ENCODE measurements around the gene UPF2. TPM values are rescaled to one million over a fixed set of nuclear protein-coding genes. Genes with fewer than 3 reads are reported as not detected.

UPF2 gene
- polyA plus RNA-seq, 3 donors, result 2.7 to 6.7 (median 4.3) TPM

DNA sequence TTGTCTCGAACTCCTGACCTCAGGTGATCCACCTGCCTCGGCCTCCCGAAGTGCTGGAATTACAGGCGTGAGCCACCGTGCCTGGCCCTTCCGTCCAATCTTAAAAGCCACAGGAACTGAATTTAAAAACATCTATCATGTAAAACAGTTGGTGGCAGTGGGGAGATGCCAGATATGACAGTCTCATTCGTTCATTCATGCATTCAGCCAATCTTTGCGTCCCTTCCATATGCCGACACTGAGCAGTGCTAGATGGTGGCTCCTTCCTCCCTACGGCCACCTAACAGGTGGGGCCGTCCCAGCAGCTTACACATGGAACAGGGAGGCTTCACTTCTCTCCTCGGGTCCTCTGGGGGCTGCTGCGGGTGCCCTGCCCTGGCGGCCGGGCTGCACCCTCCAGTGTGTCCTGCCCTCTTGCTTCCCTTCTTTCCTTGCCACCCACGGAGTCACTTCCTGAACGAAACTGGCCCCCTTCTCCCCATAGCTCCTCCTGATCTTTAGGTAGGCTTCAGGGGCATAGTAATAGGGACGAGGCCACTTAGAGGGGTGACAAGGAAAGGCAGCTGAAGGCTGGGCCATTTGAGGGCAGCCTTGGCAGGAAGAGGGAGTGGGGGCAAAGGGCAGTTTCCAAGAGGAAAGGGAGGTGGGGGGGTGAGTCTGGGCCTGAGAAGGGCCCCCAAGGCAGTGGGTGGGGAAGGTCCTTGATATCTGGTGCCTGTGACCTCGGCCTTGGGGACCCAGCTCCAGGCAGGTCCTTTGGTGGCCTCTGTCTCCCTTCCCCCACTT is 165.6 kb downstream of the UPF2 start:
- DNase-seq, result no peak
- H3K79me2 ChIP-seq (ENCODE audit: insufficient read depth, low read length), result no peaks in the 10 kb centered on the region
- H3K9me3 ChIP-seq (replicated peaks in 1 of 2; ENCODE audit: control insufficient read depth in 1 of 2, insufficient read depth in 1 of 2, low read length in 2 of 2), result no peaks in the 10 kb centered on the region
- H3K4me3 ChIP-seq (replicated peaks in 1 of 3; ENCODE audit: low read depth in 2 of 3, low read length in 3 of 3), result no peak overlapping the region
- no peak overlapping the region for H3K4me2 ChIP-seq (replicated peaks; ENCODE audit: extremely low read depth, low read length, poor library complexity, severe bottlenecking)
- Mint-ChIP-seq H3K27ac (no peak overlapping the region), H3K36me3 (no peaks in the 10 kb centered on the region), H3K4me1 (peaks cover 9% of the 10 kb centered on the region), H3K9me3 (peaks cover 0 to 3% (median 0%) of the 10 kb centered on the region in 7 donors), H3K27me3 (ENCODE audit: low read depth in 3 of 3) (peaks cover 0 to 4% (median 0%) of the 10 kb centered on the region in 3 donors), H3K4me3 (no peak overlapping the region)
- no peak overlapping the region for H3K27ac ChIP-seq (ENCODE audit: low read depth in 1 of 2, low read length in 2 of 2)
- intact Hi-C loops (cut with micrococcal nuclease), result no loop called here
- no peaks in the 10 kb centered on the region for H3K27me3 ChIP-seq (ENCODE audit: control insufficient read depth in 2 of 2, insufficient read depth in 2 of 2, low read length in 2 of 2)
- 82% methylated on average over 16 of the region's 19 CpGs for WGBS (ENCODE audit: insufficient coverage)
- peaks cover 6 to 9% of the 10 kb centered on the region in 2 donors for H3K4me1 ChIP-seq (ENCODE audit: control insufficient read depth in 1 of 2, insufficient read depth in 2 of 2, low read length in 2 of 2)
- no peak overlapping the region for H2AFZ ChIP-seq (ENCODE audit: insufficient read depth, low read depth, low read length, poor library complexity, severe bottlenecking)
- H3K36me3 ChIP-seq (replicated peaks in 1 of 2; ENCODE audit: control insufficient read depth in 1 of 2, insufficient read depth in 2 of 2, low read length in 2 of 2), result no peaks in the 10 kb centered on the region
- no peak overlapping the region for H3K9ac ChIP-seq (ENCODE audit: insufficient read depth, low read length, poor library complexity, severe bottlenecking)
- no peak for TF ChIP-seq CTCF (IDR thresholded peaks at IDR 0.05)
- H4K20me1 ChIP-seq (ENCODE audit: insufficient read depth, low read length), result no peaks in the 10 kb centered on the region

GRCh38 chr10:11876324-11876723 is 166.3 kb downstream of the UPF2 start:
- no peak for DNase-seq
- H3K4me3 Mint-ChIP-seq, result no peak overlapping the region

More at GRCh38 chr10:11876324-11876723, 166.3 kb downstream of the UPF2 start:
- H3K27ac Mint-ChIP-seq, result no peak overlapping the region
- peaks cover 0 to 4% (median 0%) of the 10 kb centered on the region in 3 donors for H3K27me3 Mint-ChIP-seq (ENCODE audit: low read depth in 3 of 3)
- TF ChIP-seq CTCF (IDR thresholded peaks at IDR 0.05), result no peak
- H3K9me3 Mint-ChIP-seq, result peaks cover 0 to 3% (median 0%) of the 10 kb centered on the region in 7 donors
- H3K36me3 Mint-ChIP-seq, result no peaks in the 10 kb centered on the region
- H3K4me2 ChIP-seq (replicated peaks; ENCODE audit: extremely low read depth, low read length, poor library complexity, severe bottlenecking), result no peak overlapping the region
- H3K9ac ChIP-seq (ENCODE audit: insufficient read depth, low read length, poor library complexity, severe bottlenecking), result no peak overlapping the region
- 73% methylated on average over 3 of the region's 6 CpGs for WGBS (ENCODE audit: insufficient coverage)
- H3K27ac ChIP-seq (ENCODE audit: low read depth in 1 of 2, low read length in 2 of 2), result no peak overlapping the region
- H3K4me3 ChIP-seq (replicated peaks in 1 of 3; ENCODE audit: low read depth in 2 of 3, low read length in 3 of 3), result no peak overlapping the region
- H3K36me3 ChIP-seq (replicated peaks in 1 of 2; ENCODE audit: control insufficient read depth in 1 of 2, insufficient read depth in 2 of 2, low read length in 2 of 2), result no peaks in the 10 kb centered on the region
- H2AFZ ChIP-seq (ENCODE audit: insufficient read depth, low read depth, low read length, poor library complexity, severe bottlenecking), result no peak overlapping the region
- H3K9me3 ChIP-seq (replicated peaks in 1 of 2; ENCODE audit: control insufficient read depth in 1 of 2, insufficient read depth in 1 of 2, low read length in 2 of 2), result no peaks in the 10 kb centered on the region
- peaks cover 11% of the 10 kb centered on the region for H3K4me1 Mint-ChIP-seq
- H4K20me1 ChIP-seq (ENCODE audit: insufficient read depth, low read length), result no peaks in the 10 kb centered on the region
- H3K27me3 ChIP-seq (ENCODE audit: control insufficient read depth in 2 of 2, insufficient read depth in 2 of 2, low read length in 2 of 2), result no peaks in the 10 kb centered on the region
- peaks cover 6 to 9% of the 10 kb centered on the region in 2 donors for H3K4me1 ChIP-seq (ENCODE audit: control insufficient read depth in 1 of 2, insufficient read depth in 2 of 2, low read length in 2 of 2)
- intact Hi-C loops (cut with micrococcal nuclease), result no loop called here
- H3K79me2 ChIP-seq (ENCODE audit: insufficient read depth, low read length), result no peaks in the 10 kb centered on the region
